ENCODE measurements around the gene ATP8B3.

GRCh38 chr19:1794424-1795172 lies 17.5 kb downstream of the ATP8B3 start:
- TF ChIP-seq, protein P1, sequence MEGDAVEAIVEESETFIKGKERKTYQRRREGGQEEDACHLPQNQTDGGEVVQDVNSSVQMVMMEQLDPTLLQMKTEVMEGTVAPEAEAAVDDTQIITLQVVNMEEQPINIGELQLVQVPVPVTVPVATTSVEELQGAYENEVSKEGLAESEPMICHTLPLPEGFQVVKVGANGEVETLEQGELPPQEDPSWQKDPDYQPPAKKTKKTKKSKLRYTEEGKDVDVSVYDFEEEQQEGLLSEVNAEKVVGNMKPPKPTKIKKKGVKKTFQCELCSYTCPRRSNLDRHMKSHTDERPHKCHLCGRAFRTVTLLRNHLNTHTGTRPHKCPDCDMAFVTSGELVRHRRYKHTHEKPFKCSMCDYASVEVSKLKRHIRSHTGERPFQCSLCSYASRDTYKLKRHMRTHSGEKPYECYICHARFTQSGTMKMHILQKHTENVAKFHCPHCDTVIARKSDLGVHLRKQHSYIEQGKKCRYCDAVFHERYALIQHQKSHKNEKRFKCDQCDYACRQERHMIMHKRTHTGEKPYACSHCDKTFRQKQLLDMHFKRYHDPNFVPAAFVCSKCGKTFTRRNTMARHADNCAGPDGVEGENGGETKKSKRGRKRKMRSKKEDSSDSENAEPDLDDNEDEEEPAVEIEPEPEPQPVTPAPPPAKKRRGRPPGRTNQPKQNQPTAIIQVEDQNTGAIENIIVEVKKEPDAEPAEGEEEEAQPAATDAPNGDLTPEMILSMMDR (IDR thresholded peaks at IDR 0.05) = no peak
- no peak for TF ChIP-seq POLR2A (IDR thresholded peaks at IDR 0.05)

Measured in Peyer's patch (tissue), 4 donors.